NCI-H524 (cell line): ENCODE results near the gene ELMO1.

Source experiments
- DNase-seq, 2 experiments: peaks; one replicate each; lab custom pipeline; 2025; lab: John Stamatoyannopoulos, UW

ELMO1 gene

GRCh38 chr7:37216156-37216852, 232.4 kb downstream of the ELMO1 start:
- DNase-seq: no peak

- no peak for DNase-seq
These were observed 233.3 kb downstream of the ELMO1 start for GRCh38 chr7:37215290-37215923.

GRCh38 chr7:37212556-37212955, 236.1 kb downstream of the ELMO1 start:
- peak in 1 of 2 experiments; percentile 33 for DNase-seq

- no peak for DNase-seq
These were observed 236.6 kb downstream of the ELMO1 start for GRCh38 chr7:37212051-37212450.

GRCh38 chr7:37211097-37211880, 237.4 kb downstream of the ELMO1 start:
- DNase-seq: no peak

- no peak for DNase-seq
These were observed 239.5 kb downstream of the ELMO1 start for GRCh38 chr7:37209195-37209594.

GRCh38 chr7:37208528-37208927, 240.1 kb downstream of the ELMO1 start:
- DNase-seq: peak; percentile 7 to 30

GRCh38 chr7:37206192-37206591, 242.5 kb downstream of the ELMO1 start:
- DNase-seq: no peak

- DNase-seq: no peak
These were observed 243.2 kb downstream of the ELMO1 start for GRCh38 chr7:37205451-37205850.

GRCh38 chr7:37201876-37202198, 246.8 kb downstream of the ELMO1 start:
- no peak for DNase-seq

- DNase-seq: peak; percentile 57 to 77
These were observed 247.4 kb downstream of the ELMO1 start for GRCh38 chr7:37201003-37201875.

- DNase-seq: peak; percentile 49 to 83
These were observed 249.7 kb downstream of the ELMO1 start for GRCh38 chr7:37198906-37199485.

GRCh38 chr7:37198041-37198905, 250.4 kb downstream of the ELMO1 start:
- DNase-seq: no peak

- DNase-seq: no peak
These were observed 251.6 kb downstream of the ELMO1 start for GRCh38 chr7:37197108-37197507.

GRCh38 chr7:37196676-37197075, 252.0 kb downstream of the ELMO1 start:
- no peak for DNase-seq

GRCh38 chr7:37195388-37195787, 253.3 kb downstream of the ELMO1 start:
- DNase-seq: no peak

- no peak for DNase-seq
These were observed 253.7 kb downstream of the ELMO1 start for GRCh38 chr7:37194943-37195342.

- no peak for DNase-seq
These were observed 254.9 kb downstream of the ELMO1 start for GRCh38 chr7:37193775-37194135.

GRCh38 chr7:37193087-37193774, 255.4 kb downstream of the ELMO1 start:
- DNase-seq: no peak

- no peak for DNase-seq
These were observed 256.9 kb downstream of the ELMO1 start for GRCh38 chr7:37191797-37192196.
